ENCODE results near the gene ESRRB. TPM values are rescaled to one million over a fixed set of nuclear protein-coding genes. Genes with fewer than 3 reads are reported as not detected.

Gene ESRRB
- polyA plus RNA-seq, 1 experiment = not detected

- H3K27ac ChIP-seq (ENCODE audit: low read depth, low read length) = no peak overlapping the region
- ChIA-PET POLR2A (no interaction called here), CTCF (no interaction called here)
- no peaks in the 10 kb centered on the region for H3K9me3 ChIP-seq (ENCODE audit: control insufficient read depth, insufficient read depth, low read length)
- H3K27me3 ChIP-seq (ENCODE audit: control insufficient read depth, insufficient read depth, low read length) = no peaks in the 10 kb centered on the region
- DNase-seq (ENCODE audit: low read depth, low spot score) = no peak
- no peak for TF ChIP-seq CTCF (IDR thresholded peaks at IDR 0.05; ENCODE audit: low read depth, low read length)
- H3K4me3 ChIP-seq (ENCODE audit: low read depth, low read length) = no peak overlapping the region
These were observed 50.3 kb downstream of the ESRRB start for GRCh38 chr14:76426161-76426696.

- no peak for DNase-seq (ENCODE audit: low read depth, low spot score)
- ChIA-PET POLR2A (no interaction called here), CTCF (no interaction called here)
- H3K27me3 ChIP-seq (ENCODE audit: control insufficient read depth, insufficient read depth, low read length) = no peaks in the 10 kb centered on the region
- no peak overlapping the region for H3K27ac ChIP-seq (ENCODE audit: low read depth, low read length)
- H3K4me3 ChIP-seq (ENCODE audit: low read depth, low read length) = no peak overlapping the region
- no peaks in the 10 kb centered on the region for H3K9me3 ChIP-seq (ENCODE audit: control insufficient read depth, insufficient read depth, low read length)
- TF ChIP-seq CTCF (IDR thresholded peaks at IDR 0.05; ENCODE audit: low read depth, low read length) = no peak
These were observed 52.7 kb downstream of the ESRRB start for GRCh38 chr14:76428611-76429010.

GRCh38 chr14:76430017-76430416 lies 54.1 kb downstream of the ESRRB start:
- CTCF ChIA-PET = no interaction called here
- Histone ChIP-seq H3K27me3 (ENCODE audit: control insufficient read depth, insufficient read depth, low read length) (no peaks in the 10 kb centered on the region), H3K27ac (ENCODE audit: low read depth, low read length) (no peak overlapping the region), H3K4me3 (ENCODE audit: low read depth, low read length) (no peak overlapping the region), H3K9me3 (ENCODE audit: control insufficient read depth, insufficient read depth, low read length) (no peaks in the 10 kb centered on the region)
- DNase-seq (ENCODE audit: low read depth, low spot score) = no peak
- no peak for TF ChIP-seq CTCF (IDR thresholded peaks at IDR 0.05; ENCODE audit: low read depth, low read length)
- POLR2A ChIA-PET = no interaction called here

GRCh38 chr14:76430475-76430980 lies 54.6 kb downstream of the ESRRB start:
- Histone ChIP-seq H3K4me3 (ENCODE audit: low read depth, low read length) (no peak overlapping the region), H3K27ac (ENCODE audit: low read depth, low read length) (no peak overlapping the region), H3K9me3 (ENCODE audit: control insufficient read depth, insufficient read depth, low read length) (no peaks in the 10 kb centered on the region), H3K27me3 (ENCODE audit: control insufficient read depth, insufficient read depth, low read length) (no peaks in the 10 kb centered on the region)
- POLR2A ChIA-PET = no interaction called here
- CTCF ChIA-PET = no interaction called here
- no peak for DNase-seq (ENCODE audit: low read depth, low spot score)
- no peak for TF ChIP-seq CTCF (IDR thresholded peaks at IDR 0.05; ENCODE audit: low read depth, low read length)

GRCh38 chr14:76431538-76431937 lies 55.6 kb downstream of the ESRRB start:
- Histone ChIP-seq H3K27me3 (ENCODE audit: control insufficient read depth, insufficient read depth, low read length) (no peaks in the 10 kb centered on the region), H3K9me3 (ENCODE audit: control insufficient read depth, insufficient read depth, low read length) (no peaks in the 10 kb centered on the region), H3K27ac (ENCODE audit: low read depth, low read length) (no peak overlapping the region), H3K4me3 (ENCODE audit: low read depth, low read length) (no peak overlapping the region)
- TF ChIP-seq CTCF (IDR thresholded peaks at IDR 0.05; ENCODE audit: low read depth, low read length) = no peak
- POLR2A ChIA-PET = no interaction called here
- DNase-seq (ENCODE audit: low read depth, low spot score) = no peak
- CTCF ChIA-PET = no interaction called here
